ENCODE measurements around the gene APH1A.
"Not testable (repeated sequence)": the region's sequence is repeated elsewhere in the genome, so short reads cannot be mapped to it uniquely, and the experiment has no call there.

APH1A gene

GRCh38 chr1:150233359-150234308 is 35.2 kb downstream of the APH1A start:
- peak in 1 of 2 donors; percentile 45 for DNase-seq

GRCh38 chr1:150232921-150233320 is 35.9 kb downstream of the APH1A start:
- DNase-seq: not testable (repeated sequence)

GRCh38 chr1:150228246-150228645 is 40.6 kb downstream of the APH1A start:
- DNase-seq: not testable (repeated sequence)

- DNase-seq: no peak
Observed at GRCh38 chr1:150227228-150227627, 41.6 kb downstream of the APH1A start.

GRCh38 chr1:150226486-150226885 is 42.3 kb downstream of the APH1A start:
- DNase-seq: no peak

- no peak for DNase-seq
Observed at GRCh38 chr1:150225546-150225945, 43.3 kb downstream of the APH1A start.

- no peak for DNase-seq
Observed at GRCh38 chr1:150224983-150225382, 43.8 kb downstream of the APH1A start.

GRCh38 chr1:150221552-150221951 is 47.3 kb downstream of the APH1A start:
- peak in 1 of 2 donors; percentile 55 for DNase-seq

- not testable (repeated sequence) for DNase-seq
Observed at GRCh38 chr1:150215855-150216254, 53.0 kb downstream of the APH1A start.

Measured in CD4-positive, alpha-beta T cell treated with Interferon alpha-2 for 1 hour (primary cell).